Limb (tissue), 2 donors: Measurements from ENCODE around the gene TRIM28.
"Not testable (repeated sequence)": the region's sequence is repeated elsewhere in the genome, so short reads cannot be mapped to it uniquely, and the experiment has no call there.

Experiments used
- DNase-seq, 2 donors: peaks; one replicate each; pipeline ENCODE4 v3.0.0-alpha.2; 2016; ENCODE audit errors: extremely low spot score in 2 of 2

TRIM28 gene

DNA sequence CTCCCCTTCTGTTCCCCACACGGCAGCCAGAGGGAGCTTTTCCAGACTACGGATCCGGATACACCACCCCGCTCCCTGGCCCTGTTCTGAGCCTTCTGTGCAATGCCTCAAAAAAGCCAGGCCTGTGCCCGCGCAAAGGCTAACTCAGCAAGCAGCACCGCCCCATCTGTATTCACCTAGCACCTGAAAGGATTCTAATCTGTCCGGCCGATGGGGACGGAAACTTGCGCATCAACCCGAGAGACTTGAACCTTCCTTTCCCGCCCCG is 24.8 kb upstream of the TRIM28 start:
- peak; percentile 81 for DNase-seq

DNA sequence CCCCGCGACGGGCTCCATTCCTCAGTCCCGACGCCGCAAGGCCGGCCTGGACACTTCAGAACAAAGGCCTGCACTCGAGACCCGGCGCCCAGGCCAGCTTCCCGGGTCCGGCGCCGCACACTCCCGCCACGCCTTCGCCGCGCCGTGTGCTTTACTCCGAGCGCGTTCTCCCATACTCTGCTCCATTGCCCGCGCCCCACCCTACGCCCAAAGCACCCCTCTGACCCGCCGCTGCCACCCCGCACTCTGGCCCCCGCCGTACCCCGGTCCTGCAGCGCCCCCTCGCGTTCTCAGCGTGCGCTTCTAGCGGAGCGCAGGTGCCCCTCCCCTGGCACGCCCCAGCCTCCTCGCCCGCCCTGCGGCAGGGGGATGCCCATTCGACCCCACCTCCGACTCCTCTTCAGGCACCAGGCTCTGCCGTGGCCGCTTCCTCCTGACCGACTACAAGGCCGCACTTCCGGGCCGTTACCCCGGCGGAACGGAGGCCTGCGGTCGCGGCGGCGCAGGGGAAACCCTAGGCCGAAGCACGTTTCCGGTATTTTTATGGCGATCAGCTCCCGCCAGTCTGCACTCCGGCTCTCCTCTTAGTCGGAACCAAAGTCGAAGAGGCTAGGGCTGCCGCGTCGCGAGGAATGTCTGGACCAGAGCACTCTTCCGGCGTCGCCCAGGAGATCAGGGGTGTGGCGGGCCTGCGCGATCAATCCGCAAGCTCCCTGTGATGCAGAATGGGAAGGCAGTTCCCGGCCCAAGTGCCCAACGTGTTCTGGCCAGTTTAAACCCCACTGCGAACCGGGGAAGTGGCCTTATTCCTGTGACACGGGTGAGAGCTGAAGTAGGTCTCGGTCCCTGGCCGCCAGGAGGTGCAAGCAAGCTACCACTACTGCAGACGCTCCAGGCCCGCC is 24.3 kb upstream of the TRIM28 start, which contains the start of gene ZBTB45:
TSS of gene ZBTB45 (minus strand) at position 456 of the 902 bp plus-strand sequence. CDS start 2,137 bp downstream, outside the sequence.
- DNase-seq = peak; percentile 94 to 96

DNA sequence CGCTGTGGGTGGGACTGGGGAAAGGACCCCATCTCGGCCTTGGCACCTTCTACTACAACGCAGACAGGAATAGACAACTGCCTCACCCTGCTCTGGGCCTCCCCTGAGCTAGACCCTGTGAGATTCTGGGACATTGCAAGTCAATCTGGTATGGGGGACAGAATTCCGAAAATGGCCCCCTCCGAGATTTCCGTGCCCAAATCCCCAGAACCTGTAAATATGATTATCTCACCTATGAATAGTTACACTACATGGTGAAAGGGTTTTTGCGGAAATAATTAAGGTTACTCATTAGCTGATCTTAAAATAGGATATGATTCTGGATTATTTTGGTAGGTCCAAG is 23.6 kb upstream of the TRIM28 start:
- no peak for DNase-seq

DNA sequence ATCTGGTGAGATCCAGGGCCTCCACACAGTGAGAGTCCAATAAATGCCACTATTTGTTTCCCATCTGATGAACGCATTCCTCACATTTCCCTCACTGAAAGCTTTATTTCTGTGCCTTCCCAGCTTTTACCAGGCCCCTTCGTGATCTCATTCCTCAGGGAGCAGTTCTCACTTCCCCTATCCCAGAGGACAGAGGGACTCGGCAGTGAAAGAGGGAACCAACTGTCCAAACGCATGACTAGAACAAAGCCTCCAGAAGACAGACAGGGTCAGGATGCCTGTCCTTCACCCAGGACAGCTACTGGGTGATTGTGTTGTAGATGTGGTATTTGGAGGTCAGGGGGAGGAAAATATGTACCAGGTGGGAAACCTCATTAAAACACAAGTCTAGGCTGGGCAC is 22.2 kb upstream of the TRIM28 start:
- DNase-seq = no peak

DNA sequence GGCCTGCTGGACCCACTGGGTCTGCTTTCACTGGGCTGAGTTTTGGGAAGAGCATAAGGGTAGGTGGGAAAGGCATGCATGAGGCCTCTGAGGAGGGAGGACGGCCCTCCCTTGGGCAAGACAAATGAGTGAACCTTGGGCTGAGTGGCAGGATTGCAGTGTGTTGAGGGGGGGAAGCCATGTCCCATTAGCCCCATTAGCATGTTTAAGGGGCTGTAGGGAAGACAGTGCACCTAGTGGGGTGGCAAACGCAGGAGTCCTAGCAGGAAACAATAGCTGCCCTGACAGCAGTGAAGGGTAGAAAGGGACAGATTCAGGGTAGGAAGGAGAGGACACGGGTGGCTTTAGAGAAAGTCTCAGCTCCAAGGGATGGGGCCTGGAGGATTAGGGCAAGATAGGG is 21.2 kb upstream of the TRIM28 start:
- no peak for DNase-seq

DNA sequence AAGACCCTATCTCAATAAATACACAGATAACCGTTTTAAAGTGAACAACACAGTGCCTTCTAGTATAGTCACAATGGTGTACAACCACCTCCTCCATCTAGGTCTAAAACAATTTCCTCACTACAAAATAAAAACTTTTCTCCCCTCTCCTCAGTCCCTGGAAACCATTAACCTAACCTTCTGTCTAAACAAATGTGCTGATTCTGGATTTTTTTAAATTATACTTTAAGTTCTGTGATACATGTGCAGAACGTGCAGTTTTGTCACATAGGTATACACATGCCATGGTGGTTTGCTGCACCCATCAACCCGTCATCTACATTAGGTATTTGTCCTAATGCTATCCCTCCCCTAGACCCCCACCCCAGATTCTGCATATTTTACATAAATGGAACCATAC is 14.5 kb upstream of the TRIM28 start:
- DNase-seq = no peak

DNA sequence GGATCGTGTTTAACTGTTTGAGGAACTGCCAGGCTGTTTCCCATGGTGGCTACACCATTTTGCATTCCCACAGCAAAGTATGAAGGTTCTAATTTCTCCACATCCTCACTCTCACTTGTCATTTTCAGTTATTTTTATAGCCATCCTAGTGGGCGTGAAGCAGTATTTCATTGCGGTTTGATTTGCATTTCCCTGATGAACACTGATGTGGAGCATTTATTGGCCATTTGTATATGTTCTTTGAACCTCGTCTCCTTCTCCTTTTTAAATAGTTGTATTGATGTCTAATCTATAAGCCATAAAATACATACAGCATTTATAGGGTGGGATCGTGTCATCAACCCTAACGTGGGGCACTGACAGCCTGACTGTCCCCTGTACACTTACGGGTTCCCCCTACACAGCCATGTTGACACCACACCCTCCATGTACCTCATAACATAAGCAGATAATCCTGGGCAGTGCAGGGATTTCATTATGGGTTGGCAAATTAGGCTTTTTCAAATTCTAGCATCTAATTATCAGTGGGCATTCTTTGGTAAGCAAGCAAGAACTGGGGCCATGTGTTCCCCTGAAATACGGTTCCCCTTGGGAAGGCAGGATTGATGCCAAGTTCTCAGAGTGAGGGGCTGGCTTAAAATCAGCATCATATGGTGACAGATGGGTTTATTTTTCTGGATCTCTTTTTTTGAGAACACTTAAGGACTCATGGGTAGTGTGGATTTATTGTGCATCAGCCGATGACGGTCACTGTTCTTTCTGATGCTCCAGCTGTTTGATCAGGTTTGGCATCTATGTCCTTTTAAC is 12.6 kb upstream of the TRIM28 start:
- no peak for DNase-seq

DNA sequence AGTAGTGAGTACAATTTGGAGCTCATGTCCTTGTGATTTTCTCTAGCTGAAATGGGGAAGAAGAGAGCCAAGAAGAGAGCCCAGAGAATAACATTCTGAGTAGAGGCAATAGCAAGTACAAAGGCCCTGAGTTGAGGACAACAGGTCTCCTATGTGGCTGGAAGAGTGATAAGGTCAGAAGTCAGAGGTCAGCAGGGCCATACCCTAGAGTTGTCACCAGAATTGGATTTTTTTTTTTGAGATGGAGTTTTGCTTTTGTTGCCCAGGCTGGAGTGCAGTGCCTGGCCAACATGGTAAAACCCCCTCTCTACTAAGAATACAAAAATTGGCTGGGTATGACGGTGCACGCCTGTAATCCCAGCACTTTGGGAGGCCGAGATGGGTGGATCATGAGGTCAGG is 8.0 kb upstream of the TRIM28 start:
- DNase-seq = no peak

DNA sequence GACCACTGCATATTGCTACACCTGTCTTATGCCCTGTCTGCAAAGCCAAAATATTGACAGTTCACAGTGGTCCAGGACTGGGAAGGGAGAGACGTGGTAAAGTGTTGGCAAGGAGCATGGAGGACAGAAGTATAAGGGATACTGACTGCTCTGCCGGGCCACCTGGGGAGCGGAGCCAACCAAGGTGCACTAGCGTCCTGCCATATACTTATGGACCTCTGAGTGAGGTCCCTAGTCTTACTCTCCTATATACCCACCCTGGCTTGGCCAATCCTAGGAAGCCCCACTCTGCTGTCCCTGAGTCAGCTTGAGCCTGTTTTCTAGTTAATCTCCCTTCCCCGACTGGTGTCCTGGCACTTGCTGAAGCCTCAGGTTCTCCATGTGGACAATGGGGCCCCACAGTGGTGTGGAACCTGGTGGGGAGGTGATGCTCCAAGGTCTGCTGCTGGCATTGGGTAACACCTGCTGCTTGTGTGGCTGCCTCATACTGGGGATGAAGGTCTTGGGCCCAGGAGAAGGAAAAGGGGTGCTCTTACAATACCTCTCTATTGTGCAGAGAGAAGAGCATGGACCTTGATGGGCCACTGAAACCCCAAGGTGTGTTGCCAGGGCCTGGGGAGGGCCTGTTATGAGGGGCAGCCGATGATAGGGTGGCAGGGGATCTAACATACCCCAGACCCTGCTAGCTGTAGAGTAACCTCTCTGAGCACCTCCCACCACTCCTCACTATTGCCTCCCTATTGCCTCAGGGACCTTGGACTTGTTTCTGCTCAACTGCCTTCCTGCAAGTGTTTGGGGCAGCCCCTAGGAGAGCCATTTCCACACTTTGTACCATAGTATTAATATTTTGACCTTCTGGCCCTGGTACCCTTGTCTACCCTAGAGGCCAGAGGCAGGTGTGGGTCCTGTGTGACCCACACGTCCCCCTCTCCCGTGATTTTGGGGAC is 6.7 kb upstream of the TRIM28 start:
- DNase-seq = no peak

DNA sequence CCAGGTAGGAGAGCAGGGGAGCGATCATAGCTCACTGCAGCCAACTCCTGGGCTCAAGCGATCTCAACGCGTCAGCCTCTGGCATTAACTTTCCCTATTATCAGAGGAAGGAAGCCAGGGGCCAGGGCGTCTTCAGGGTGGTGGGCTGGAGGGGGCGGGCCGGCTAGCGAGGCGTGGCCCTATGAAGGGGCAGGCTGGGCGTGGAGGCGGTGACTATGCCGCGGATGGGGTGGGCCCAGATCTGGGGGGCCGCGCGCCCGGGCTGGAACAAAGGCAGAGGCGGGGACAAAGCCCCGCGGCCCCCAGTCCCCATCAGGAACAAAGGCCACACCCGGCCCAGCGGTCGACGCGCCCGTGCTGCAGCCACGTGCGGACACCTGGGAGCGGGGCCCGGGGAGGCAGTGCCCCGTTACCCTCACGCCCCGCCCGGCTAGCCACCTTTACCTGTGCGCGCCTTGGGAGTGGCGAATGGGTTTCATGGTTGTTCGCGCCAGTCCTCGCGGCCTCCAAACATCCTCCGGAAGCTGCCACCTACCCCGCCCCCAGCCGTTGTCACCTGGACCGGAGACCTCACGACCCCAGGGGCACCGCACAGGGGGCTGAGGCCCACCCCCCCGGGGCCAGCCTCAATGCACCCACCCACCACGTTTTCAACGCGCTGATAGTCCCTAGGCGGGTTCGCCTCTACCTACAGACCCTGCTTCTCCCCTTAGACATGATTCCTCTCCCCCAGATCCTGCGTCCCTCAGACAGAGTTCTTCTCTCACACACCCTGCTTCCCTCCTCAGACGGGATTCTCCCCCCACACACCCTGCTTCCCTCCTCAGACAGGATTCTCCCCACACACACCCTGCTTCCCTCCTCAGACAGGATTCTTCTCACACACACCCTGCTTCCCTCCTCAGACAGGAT is 5.4 kb upstream of the TRIM28 start:
- peak; percentile 56 to 86 for DNase-seq

DNA sequence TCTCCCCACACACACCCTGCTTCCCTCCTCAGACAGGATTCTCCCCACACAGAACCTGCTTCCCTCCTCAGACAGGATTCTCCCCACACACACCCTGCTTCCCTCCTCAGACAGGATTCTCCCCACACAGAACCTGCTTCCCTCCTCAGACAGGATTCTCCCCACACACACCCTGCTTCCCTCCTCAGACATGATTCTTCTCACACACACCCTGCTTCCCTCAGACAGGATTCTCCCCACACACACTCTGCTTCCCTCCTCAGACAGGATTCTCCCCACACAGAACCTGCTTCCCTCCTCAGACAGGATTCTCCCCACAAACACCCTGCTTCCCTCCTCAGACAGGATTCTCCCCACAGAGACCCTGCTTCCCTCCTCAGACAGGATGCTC is 4.7 kb upstream of the TRIM28 start:
- DNase-seq = not testable (repeated sequence)

DNA sequence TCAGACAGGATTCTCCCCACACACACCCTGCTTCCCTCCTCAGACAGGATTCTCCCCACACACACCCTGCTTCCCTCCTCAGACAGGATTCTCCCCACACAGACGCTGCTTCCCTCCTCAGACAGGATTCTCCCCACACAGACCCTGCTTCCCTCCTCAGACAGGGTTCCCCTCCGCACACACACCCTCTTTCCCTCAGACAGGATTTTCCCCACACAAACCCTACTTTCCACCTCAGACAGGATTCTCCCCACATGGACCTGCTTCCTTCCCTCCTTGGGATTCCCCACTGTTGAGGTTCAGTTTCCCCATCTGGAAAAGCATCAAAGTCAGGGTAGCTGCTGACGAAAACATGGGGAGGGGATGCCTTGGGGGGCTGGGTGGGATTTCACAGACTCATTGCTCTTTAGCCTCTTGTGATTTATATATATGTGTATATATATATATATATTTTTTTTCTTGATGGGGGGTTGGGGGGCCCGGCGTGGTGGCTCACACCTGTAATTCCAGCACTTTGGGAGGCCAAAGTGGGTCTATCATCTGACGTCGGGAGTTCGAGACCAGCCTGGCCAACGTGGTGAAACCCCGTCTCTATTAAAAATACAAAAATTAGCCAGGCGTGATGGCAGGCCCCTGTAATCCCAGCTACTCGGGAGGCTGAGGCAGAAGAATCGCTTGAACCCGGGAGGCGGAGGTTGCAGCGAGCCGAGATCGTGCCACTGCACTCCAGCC is 1.1 kb upstream of the TRIM28 start:
- DNase-seq = not testable (repeated sequence)

DNA sequence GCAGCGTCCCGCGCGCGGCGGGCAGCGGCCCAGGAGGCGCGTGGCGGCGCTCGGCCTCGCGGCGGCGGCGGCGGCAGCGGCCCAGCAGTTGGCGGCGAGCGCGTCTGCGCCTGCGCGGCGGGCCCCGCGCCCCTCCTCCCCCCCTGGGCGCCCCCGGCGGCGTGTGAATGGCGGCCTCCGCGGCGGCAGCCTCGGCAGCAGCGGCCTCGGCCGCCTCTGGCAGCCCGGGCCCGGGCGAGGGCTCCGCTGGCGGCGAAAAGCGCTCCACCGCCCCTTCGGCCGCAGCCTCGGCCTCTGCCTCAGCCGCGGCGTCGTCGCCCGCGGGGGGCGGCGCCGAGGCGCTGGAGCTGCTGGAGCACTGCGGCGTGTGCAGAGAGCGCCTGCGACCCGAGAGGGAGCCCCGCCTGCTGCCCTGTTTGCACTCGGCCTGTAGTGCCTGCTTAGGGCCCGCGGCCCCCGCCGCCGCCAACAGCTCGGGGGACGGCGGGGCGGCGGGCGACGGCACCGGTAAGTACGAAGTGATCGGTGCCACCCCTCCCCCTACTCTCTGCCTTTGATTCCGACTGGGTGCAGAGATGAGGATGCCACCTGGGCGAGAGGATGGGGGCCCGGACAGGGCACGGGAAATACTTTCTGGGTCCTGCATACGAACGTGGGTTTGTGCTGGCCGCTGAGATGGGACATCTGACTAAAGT is 874 bp downstream of the TRIM28 start:
- peak in 1 of 2 donors; percentile 93 for DNase-seq

DNA sequence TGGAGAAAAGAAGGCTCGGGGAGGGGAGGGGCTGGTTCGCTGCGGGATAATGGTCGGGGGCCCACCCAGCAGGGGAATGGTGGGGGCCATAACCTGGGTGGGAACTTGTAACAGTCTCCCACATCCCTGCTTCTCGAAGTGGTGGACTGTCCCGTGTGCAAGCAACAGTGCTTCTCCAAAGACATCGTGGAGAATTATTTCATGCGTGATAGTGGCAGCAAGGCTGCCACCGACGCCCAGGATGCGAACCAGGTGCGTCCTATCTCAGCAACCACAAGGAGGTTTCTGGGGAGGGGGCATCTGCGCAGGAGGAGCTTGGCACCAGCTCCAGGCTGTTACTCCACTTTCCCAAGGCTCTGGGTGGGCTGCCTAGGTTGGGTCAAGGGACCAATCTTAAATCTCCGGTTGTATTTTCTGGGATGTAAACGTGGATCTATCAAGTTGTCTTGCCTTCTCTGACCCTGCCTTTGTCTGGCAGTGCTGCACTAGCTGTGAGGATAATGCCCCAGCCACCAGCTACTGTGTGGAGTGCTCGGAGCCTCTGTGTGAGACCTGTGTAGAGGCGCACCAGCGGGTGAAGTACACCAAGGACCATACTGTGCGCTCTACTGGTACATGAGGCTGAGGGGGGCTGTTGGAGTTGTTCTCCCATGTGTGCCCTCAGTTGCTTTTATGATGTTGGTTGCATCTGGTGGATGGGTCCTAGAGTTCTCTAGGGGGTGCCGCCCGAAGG is 1.6 kb downstream of the TRIM28 start:
- DNase-seq = no peak

DNA sequence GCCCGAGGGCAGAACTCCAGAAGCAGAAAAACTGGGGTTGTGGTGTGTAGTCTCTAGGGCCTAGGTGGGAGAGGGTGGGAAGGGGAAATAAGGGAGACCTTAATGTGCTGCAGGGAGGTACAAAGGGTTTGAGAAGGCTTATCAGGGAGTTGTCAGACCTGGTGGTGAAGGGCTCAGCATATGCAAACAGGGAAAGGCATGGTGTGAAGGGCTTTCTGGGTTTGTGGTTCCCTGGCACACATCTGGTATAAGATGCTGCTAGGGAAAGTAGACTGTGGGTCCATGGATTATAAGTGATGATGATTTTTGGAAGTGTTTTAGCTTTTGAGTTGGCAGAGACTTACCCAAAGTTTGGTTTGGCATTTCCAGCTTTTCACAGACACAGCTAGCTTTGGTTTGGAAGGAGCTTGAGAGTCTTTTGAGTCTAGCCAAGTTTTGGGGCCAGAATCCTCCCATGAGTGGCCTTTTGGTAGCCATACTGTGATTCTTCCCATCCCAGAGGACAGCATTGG is 2.2 kb downstream of the TRIM28 start:
- no peak for DNase-seq

DNA sequence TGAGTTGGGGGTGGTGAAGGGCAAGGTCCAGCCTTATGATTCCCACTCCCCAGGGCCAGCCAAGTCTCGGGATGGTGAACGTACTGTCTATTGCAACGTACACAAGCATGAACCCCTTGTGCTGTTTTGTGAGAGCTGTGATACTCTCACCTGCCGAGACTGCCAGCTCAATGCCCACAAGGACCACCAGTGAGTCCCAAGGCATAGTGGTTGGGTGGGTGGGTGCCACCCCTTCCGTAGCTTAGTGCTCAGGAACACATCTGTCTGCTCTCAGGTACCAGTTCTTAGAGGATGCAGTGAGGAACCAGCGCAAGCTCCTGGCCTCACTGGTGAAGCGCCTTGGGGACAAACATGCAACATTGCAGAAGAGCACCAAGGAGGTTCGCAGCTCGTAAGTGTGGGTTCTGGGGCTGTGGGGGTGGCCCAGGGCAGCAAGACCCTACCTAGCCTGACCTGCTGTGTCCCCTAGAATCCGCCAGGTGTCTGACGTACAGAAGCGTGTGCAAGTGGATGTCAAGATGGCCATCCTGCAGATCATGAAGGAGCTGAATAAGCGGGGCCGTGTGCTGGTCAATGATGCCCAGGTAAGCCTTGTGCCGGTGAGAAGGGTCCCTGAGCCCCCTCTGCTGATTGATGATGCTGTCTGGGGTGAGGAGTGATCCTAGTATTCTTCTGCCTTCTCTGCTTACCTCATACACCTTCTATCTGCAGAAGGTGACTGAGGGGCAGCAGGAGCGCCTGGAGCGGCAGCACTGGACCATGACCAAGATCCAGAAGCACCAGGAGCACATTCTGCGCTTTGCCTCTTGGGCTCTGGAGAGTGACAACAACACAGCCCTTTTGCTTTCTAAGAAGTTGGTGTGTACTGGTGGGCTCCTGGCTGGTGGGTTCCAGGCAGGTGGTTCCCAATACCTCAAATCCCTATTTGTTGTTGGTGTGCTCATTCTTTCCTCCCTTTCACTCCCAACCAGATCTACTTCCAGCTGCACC is 3.8 kb downstream of the TRIM28 start:
- no peak for DNase-seq
